Peyer's patch (tissue), 4 donors: ENCODE data around the gene RNLS.

Source experiments
- CTCF ChIP-seq, 6 experiments: fragments of 450-650 bp in 4 of 6; fragments of 200-600 bp in 2 of 6; sonication (generic) in 1 of 6; IDR thresholded peaks; one replicate each; pipeline ENCODE4 v1.5.1; 2017 to 2019; ENCODE audit warnings: antibody characterized with exemption in 6 of 6, mild to moderate bottlenecking in 3 of 6, moderate library complexity in 1 of 6
- POLR2A ChIP-seq, 2 donors: fragments of 450-650 bp; IDR thresholded peaks; one replicate each; pipeline ENCODE4 v1.5.1; 2017; ENCODE audit warnings: antibody characterized with exemption in 2 of 2, mild to moderate bottlenecking in 2 of 2, moderate library complexity in 2 of 2

- TF ChIP-seq CTCF (IDR thresholded peaks at IDR 0.05) (no peak), POLR2A (IDR thresholded peaks at IDR 0.05) (no peak)
Measured at GRCh38 chr10:88433565-88434186, 149.4 kb downstream of the RNLS start.
